NCI-H345 treated with DMSO at 0.1 percent for 48 hours (cell line): ENCODE results near the gene NHEJ1.
A peak's percentile ranks its signal among the peaks of the same experiment; 100 is the strongest.

ENCODE experiments used
- DNase-seq: peaks from one replicate; lab custom pipeline; 2025; ENCODE audit not compliant: unreplicated experiment; lab: John Stamatoyannopoulos, UW

Gene NHEJ1

DNA sequence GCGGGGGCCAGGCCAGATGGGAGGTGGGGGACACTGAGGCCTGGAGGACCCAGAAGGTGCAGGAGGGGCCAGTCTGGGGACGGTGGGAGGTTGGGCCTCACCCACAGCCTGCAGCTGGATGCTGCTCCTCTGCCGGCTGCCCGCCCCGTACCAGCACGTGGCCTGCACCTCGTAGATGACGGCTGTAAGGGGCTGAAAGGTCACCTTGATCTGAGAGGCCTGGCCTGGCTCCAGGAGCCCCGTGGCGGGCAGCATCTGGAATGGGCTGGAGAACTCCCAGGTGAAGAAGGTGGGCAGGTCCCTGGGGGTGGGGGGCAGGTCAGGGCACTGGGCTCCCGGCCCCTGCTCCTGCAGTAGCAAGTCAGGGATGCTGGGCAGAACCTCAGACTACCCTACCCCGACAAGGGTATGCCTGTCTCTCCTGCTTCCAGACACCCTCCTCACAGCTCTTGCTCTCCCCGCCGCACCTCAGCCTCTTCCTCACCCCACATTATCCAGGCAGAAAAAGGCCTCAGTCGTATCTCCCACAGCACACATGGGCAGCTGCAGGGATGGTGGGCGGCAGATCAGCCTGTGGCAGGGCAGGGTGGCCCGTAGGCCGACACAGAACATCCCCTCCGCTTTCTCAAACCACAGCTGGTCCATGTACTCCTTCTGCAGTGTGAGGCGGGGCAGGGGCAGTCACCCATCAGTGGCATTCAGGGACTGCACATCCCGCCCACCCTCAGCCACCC lies 129.4 kb downstream of the NHEJ1 start:
- no peak for DNase-seq

DNA sequence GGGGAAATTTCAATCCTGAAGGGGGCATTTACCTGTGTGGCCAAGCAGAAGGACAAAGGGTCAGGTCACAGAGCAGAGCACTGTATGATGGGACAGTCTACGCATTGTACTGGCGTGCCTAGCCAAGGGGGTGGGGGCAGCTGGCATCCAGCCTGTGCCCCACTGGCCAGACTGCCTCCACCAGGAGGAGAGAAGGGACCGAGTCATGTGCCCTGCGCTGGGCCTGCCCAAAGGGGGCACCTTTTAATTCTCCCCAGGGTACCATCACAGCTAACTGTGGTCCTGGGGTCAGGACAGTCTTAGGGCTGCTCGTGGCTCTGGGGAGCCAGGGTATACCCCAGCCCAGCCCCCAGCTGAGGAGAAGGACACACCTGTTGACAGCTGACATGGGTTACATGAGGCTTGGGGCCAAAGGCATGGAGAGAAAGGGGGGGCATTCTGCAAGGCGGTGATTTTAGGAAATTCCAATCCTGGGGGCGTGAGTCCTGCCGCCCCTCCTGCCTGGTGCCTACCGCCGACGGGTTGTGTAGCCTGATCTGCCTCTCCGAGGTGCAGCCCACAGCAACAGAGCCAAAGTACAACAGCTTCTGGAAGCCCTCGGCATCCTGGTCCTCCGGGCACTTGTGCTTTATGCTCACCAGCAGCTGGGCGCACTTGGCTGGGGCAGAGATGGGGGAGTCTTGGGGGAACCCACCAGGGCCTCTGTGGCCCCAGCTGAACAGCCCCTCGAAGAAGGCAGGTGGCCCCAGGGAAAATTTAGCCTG lies 130.3 kb downstream of the NHEJ1 start:
- DNase-seq, result no peak

DNA sequence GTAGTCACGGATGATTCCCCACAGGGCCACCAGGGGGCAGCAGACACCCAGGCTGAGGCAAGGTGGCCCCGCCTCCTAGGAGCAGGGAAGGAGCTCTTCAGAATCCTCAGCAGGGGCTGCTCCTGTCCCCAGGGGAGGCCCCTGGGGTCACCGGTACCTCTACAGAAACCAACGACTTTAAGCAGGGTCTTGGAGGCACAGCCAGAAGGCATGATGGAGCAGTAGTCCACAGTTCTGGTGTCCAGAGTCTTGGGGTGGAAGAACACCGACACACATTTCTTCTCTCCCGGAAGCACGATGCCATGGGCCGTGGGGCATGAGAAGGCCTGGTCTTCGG lies 130.8 kb downstream of the NHEJ1 start:
- DNase-seq, result peak; percentile 64

DNA sequence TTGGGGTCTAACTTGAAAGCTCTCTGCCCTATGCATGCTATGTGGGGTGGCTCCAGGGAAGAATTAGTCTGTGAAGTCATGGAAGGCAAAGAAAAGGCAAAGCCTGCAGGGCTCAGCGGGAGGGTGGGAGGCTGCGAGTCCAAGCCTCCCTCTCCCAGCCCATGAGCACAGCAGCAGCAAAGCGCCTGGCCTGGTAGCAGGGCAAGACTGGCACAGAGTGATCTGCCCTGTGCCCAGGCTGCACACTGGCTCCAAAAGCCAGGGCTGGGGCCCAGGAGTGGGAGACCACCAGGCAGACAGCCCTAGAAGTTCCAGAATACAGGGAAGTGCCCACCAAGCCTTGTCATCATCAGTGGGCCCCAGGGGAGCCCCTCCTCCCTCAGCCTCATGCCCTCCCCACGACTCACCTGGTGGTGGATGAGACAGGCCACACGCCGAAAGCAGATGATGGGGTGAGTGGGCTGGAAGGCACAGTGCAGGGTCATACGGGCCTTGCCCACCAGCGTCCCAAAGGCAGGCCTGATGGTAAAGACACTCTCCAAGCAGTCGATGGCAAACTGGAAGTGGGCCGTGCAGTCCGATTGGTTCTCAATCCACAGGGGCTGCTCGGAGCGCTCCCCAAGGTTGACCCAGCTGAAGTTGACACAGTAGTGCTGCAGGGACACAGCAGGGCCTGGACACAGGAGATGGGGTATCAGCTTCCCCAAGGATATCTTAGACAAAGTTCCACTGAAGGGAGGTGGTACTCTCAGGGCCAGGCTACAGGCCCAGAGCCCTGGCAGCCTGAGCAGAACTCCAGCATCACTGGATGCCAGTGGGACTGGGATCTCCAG lies 131.4 kb downstream of the NHEJ1 start:
- no peak for DNase-seq

DNA sequence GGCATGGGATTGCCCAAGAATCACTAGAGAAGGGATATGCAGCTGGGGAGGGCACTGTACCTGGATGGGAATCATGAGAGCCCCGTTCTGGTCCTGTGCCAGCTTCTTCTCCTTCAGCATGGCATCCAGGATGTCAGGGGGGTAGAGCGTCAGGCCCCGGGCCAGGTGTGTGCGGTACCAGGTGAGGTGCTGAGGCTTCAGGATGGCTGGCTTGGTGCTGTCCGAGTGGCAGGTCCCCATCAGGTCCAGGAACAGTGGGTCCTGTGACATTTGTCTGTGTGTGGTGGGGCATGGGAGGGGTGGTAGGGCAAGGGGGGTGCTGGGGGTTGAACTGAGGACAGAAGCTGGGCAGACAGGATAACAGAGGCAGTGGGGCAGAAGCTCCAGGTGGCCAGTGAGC lies 132.5 kb downstream of the NHEJ1 start:
- no peak for DNase-seq

DNA sequence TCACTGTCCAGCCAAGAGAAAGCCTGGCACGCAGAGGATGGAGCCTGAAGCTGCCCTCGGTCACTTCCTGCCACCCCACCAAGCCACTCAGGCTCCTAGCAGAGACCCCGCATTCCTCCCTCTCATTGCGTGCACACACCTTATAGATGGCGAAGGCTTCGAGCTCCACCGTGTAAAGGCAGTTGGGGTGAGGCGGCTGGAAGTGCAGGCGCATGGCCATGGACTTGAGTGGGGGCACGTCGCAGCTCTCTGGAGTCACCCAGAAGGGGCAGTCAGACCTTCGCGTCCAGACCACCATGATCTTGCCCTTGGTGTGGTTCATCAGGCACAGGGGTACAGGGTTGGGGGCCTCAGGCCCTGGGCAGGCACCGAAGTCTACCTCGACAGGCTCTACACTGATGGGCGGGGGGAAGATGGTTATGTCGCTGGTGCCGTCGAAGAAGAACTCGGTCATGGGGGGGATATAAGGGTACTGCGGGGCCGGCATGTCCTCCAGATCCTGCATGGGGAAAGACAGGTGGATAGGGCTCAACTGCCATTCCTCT lies 133.0 kb downstream of the NHEJ1 start:
- DNase-seq, result no peak

DNA sequence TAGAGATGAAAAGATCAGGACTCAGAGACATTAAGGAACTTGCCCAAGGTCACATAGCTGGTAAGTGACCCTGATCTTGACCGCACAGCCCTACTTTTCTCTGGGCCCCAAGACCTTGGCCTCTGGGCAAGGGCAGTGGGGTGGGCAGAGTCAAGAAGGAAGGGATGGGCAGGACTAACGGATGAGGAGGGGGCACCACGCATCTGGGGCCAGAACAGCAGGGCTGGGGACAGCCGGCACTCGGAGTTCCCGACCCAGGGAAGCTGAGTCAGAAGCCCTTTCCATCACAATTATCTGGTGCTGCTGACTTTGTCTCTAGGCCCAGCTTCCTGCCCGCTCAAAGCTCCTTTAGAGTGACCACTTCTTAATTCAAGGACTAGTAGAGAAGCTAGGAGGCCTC lies 133.7 kb downstream of the NHEJ1 start:
- DNase-seq, result no peak

DNA sequence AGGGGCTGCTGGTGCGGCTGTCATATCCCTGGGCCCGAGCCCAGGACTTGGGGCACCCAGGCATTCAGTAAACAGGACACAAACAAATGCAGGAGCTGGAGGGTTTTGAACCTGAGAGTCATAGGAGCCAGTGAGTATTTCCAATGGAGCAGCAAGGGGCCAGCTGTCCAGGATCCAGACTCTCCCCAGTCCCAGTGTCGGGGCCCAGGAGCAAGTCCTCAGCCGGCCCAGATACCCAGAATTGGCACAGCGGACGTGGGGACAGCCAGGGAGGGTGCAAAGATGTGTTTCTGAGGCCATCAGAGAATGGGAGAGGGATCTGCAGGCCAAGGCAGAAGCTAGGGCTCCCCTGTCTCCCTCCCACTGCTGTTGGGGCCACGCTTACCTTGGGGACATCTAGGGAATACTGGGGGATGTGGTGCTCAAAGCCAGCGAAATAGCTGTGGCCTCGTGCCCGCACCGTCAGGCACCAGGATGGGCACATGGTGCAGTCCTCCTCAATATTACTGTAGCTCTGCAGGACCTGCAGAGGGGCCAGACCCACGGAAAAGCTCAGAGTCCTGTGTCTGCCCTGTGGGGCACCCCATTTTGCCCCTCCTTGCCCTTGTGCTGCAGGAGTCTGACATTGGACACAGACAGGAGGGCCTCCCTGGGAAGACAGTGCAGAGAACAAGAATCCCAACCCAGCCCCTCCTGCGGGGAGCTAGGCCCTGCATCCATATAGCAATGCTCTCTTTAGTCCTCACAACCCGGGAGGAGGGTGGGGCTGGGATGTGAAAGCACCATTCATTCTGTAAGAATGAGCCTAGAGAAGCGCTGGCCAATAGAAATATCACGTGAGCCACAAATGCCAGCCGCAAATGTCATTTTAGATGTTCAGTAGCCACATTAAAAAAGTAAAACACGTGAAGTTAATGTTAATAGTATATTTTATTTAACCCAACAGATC lies 134.7 kb downstream of the NHEJ1 start:
- DNase-seq, result no peak
